Measurements from ENCODE around the gene KRT86. TPM values are rescaled to one million over a fixed set of nuclear protein-coding genes. Genes with fewer than 3 reads are reported as not detected.

KRT86 gene
- total and polyA plus RNA-seq, 2 experiments from 2014 or later, result 0.16 TPM; not detected in 1

DNA sequence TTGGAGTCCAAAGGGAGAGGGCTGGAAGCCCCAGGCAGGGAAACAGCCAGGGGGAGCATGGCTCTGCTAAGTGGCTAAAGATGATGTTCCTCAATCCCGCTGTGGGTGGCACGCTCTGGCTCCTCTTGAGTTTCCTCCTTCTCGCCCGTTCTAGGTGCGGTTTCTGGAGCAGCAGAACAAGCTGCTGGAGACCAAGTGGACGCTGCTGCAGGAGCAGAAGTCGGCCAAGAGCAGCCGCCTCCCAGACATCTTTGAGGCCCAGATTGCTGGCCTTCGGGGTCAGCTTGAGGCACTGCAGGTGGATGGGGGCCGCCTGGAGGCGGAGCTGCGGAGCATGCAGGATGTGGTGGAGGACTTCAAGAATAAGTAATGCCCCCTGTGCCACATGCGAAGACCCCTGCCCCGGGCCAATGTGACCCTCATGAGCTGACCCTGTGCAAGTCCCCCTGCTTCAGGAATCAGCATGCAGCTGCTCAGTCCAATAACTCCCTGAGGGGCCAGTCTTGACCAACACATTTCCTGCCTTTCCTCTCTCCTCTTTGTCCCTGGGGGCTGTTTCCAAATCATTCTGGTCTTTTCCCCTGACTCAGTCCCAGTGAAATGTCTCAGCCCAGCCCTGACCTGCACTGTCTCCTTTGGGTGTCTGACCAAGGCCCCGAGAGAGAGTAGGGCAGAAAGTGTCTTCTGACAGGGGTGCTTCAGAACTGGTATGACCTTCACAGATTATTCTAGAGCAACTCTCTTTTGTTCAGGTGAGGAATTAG, 39.3 kb upstream of the KRT86 start (continued):
- TF ChIP-seq CTCF (conservative IDR thresholded peaks at IDR 0.05; ENCODE audit: low read depth in 2 of 2) (no peak), POLR2AphosphoS5 (IDR thresholded peaks at IDR 0.05; ENCODE audit: low read depth) (no peak), EZH2 (IDR thresholded peaks at IDR 0.05; ENCODE audit: low read depth, unreplicated experiment) (no peak), JUNB (IDR thresholded peaks at IDR 0.05; ENCODE audit: unreplicated experiment) (no peak), REST (IDR thresholded peaks at IDR 0.05; ENCODE audit: unreplicated experiment) (no peak), STAT1 (IDR thresholded peaks at IDR 0.05; ENCODE audit: unreplicated experiment) (no peak)
- TF ChIP-seq, protein P1, sequence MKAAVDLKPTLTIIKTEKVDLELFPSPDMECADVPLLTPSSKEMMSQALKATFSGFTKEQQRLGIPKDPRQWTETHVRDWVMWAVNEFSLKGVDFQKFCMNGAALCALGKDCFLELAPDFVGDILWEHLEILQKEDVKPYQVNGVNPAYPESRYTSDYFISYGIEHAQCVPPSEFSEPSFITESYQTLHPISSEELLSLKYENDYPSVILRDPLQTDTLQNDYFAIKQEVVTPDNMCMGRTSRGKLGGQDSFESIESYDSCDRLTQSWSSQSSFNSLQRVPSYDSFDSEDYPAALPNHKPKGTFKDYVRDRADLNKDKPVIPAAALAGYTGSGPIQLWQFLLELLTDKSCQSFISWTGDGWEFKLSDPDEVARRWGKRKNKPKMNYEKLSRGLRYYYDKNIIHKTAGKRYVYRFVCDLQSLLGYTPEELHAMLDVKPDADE (IDR thresholded peaks at IDR 0.05), result no peak

DNA sequence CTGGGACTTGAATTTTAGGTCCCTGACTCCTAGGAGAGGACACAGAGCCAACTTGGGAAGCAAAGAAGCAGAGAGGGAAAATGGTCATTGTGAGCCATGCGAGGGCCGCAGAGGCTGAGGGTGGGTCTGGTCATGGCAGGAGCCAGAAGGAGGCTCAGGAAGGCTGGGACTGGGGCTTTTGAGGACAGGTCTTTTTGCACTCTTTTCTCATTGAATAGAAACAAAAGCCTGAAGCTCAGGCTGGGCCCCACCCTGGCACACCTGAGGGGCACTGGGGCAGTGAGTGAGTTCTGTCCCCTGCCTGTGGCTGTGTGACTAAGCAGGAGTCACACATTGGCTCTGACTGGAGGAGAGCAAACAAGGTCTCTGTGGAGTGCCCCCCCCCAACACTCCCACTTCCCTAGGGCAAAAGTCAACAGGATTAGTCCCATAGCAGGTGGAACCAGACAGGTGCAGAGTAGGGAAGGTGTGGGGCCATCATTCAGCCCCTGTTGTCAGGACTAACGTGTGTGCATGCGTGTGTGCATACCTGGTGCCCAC, 38.6 kb upstream of the KRT86 start:
- Histone ChIP-seq H3K4me3 (no peak overlapping the region), H3K4me1 (ENCODE audit: insufficient read depth) (peaks cover 37% of the 10 kb centered on the region), H3K27me3 (ENCODE audit: insufficient read depth) (peaks cover 37% of the 10 kb centered on the region), H3K27ac (ENCODE audit: low read depth) (no peak overlapping the region), H3K36me3 (ENCODE audit: insufficient read depth) (no peaks in the 10 kb centered on the region), H3F3A (replicated peaks; ENCODE audit: low read depth) (no peaks in the 10 kb centered on the region), H2AFZ (no peak overlapping the region), H3K4me2 (no peak overlapping the region), H3K9me2 (ENCODE audit: insufficient read depth) (0 out of 2 replicates have a peak, but pooled peaks cover 5% of the 10 kb centered on the region), H4K20me1 (replicated peaks; ENCODE audit: insufficient read depth) (no peaks in the 10 kb centered on the region), H3K79me2 (replicated peaks; ENCODE audit: insufficient read depth) (no peaks in the 10 kb centered on the region)
- Mint-ChIP-seq H3K36me3 (ENCODE audit: low read depth) (peaks cover 5% of the 10 kb centered on the region), H3K4me1 (peaks cover 55% of the 10 kb centered on the region), H3K9me3 (no peaks in the 10 kb centered on the region), H3K27me3 (ENCODE audit: insufficient read depth, low read depth, poor library complexity) (peaks cover 41% of the 10 kb centered on the region), H3K4me3 (no peak overlapping the region), H3K27ac (no peak overlapping the region)
- ATAC-seq, result no peak
- no peak for DNase-seq (ENCODE audit: low spot score)
- no peak for TF ChIP-seq ZNF462 (CRISPR knock-in tag; IDR thresholded peaks at IDR 0.05)
- TF ChIP-seq EZH2 (IDR thresholded peaks at IDR 0.05; ENCODE audit: low read depth, unreplicated experiment), result no peak
- no peak for TF ChIP-seq EZH2phosphoT487 (IDR thresholded peaks at IDR 0.05; ENCODE audit: unreplicated experiment)
- no peak for TF ChIP-seq STAT1 (IDR thresholded peaks at IDR 0.05; ENCODE audit: unreplicated experiment)
- TF ChIP-seq ZNF114 (CRISPR knock-in tag; IDR thresholded peaks at IDR 0.05), result no peak
- TF ChIP-seq ZNF331 (CRISPR knock-in tag; IDR thresholded peaks at IDR 0.05; ENCODE audit: low read depth), result no peak
